Suprapubic skin (tissue), 3 donors: ENCODE data around the gene CDC42BPG.

Experiments
- POLR2A ChIP-seq, 2 donors: fragments of 450-650 bp; IDR thresholded peaks; one replicate each; pipeline ENCODE4 v1.6.1; 2017; ENCODE audit warnings: antibody characterized with exemption in 2 of 2, mild to moderate bottlenecking in 2 of 2, moderate library complexity in 2 of 2
- TF ChIP-seq, protein P1 (sequence below), 2 donors: fragments of 200-600 bp in 1 of 2; fragments of 450-650 bp in 1 of 2; sonication (generic) in 1 of 2; IDR thresholded peaks; one replicate each; pipeline ENCODE4 v1.5.1; 2016 to 2019; ENCODE audit warnings: antibody characterized with exemption in 2 of 2, mild to moderate bottlenecking in 1 of 2, moderate library complexity in 1 of 2

DNA sequence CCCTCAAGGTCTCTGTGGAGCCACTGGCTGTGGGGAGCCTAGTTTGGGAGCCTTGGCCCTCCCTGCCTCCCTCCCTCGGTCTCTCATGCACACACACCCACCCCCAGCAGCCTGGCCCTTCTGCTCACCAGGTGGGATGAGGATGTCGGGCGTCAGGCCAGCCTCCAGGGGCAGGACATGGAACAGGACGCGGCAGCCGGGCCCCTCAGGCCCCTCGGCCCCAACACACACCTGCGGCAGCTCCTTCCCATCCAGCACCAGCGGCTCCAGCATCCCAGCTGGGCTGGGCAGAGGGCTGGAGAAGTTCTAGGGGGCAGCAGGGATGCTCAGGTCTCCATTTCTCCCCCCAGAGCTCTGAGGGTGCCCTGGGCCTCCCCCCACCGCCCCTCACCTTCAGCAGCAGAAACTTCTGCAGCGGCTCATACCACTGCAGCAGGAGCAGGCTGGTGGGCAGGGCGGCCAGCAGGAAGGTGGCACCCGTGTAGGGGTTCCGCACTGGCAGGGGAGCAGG, 52.6 kb downstream of the CDC42BPG start:
- TF ChIP-seq, protein P1, sequence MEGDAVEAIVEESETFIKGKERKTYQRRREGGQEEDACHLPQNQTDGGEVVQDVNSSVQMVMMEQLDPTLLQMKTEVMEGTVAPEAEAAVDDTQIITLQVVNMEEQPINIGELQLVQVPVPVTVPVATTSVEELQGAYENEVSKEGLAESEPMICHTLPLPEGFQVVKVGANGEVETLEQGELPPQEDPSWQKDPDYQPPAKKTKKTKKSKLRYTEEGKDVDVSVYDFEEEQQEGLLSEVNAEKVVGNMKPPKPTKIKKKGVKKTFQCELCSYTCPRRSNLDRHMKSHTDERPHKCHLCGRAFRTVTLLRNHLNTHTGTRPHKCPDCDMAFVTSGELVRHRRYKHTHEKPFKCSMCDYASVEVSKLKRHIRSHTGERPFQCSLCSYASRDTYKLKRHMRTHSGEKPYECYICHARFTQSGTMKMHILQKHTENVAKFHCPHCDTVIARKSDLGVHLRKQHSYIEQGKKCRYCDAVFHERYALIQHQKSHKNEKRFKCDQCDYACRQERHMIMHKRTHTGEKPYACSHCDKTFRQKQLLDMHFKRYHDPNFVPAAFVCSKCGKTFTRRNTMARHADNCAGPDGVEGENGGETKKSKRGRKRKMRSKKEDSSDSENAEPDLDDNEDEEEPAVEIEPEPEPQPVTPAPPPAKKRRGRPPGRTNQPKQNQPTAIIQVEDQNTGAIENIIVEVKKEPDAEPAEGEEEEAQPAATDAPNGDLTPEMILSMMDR (IDR thresholded peaks at IDR 0.05) = no peak
- no peak for TF ChIP-seq POLR2A (IDR thresholded peaks at IDR 0.05)
